Endothelial cell (in vitro differentiated cells): ENCODE data around the gene ASB2. TPM values are rescaled to one million over a fixed set of nuclear protein-coding genes. Genes with fewer than 3 reads are reported as not detected.

ENCODE experiments used
- DNase-seq: peaks from one replicate; pipeline ENCODE4 v3.0.0; 2021; ENCODE audit warnings: low spot score
- H3K27ac Mint-ChIP-seq: one replicate; pipeline ENCODE4 v1.8.0; 2021; ENCODE audit warnings: mixed read lengths, inconsistent platforms; ENCODE audit not compliant: unreplicated experiment
- H3K27me3 Mint-ChIP-seq: one replicate; pipeline ENCODE4 v1.8.0; 2021; ENCODE audit warnings: mild to moderate bottlenecking, moderate library complexity, mixed read lengths, inconsistent platforms; ENCODE audit not compliant: unreplicated experiment
- H3K36me3 Mint-ChIP-seq: one replicate; pipeline ENCODE4 v1.8.0; 2021; ENCODE audit warnings: mild to moderate bottlenecking, low read depth, mixed read lengths, inconsistent platforms; ENCODE audit not compliant: unreplicated experiment
- H3K4me1 Mint-ChIP-seq: one replicate; pipeline ENCODE4 v1.8.0; 2021; ENCODE audit warnings: mild to moderate bottlenecking, mixed read lengths, inconsistent platforms; ENCODE audit not compliant: unreplicated experiment
- H3K4me3 Mint-ChIP-seq: one replicate; pipeline ENCODE4 v1.8.0; 2021; ENCODE audit warnings: mild to moderate bottlenecking, mixed read lengths, inconsistent platforms; ENCODE audit not compliant: unreplicated experiment
- H3K9me3 Mint-ChIP-seq: one replicate; pipeline ENCODE4 v1.8.0; 2021; ENCODE audit warnings: mixed read lengths, inconsistent platforms; ENCODE audit not compliant: unreplicated experiment
- CTCF ChIP-seq: fragments of 200-600 bp; sonication (generic); IDR thresholded peaks from one replicate; pipeline ENCODE4 v1.5.0; 2021; ENCODE audit warnings: antibody characterized with exemption; ENCODE audit not compliant: unreplicated experiment
- total RNA-seq: library from RNA; stranded (reverse); fragmentation: NEBNext Ultra II Directional; extraction: Animal tissue kit (Norgen Biotek cat#: 25700); gene quantifications from one replicate; pipeline ENCODE4 v1.2.1, GENCODE V29; 2021; ENCODE audit not compliant: unreplicated experiment

The ASB2 gene
- total RNA-seq, 1 donor from 2014 or later: not detected

- H3K27me3 Mint-ChIP-seq: peaks cover 5% of the 10 kb centered on the region
- DNase-seq: no peak
- H3K4me3 Mint-ChIP-seq: no peak overlapping the region
- no peaks in the 10 kb centered on the region for H3K36me3 Mint-ChIP-seq
- H3K4me1 Mint-ChIP-seq: peaks cover 16% of the 10 kb centered on the region
- no peak overlapping the region for H3K27ac Mint-ChIP-seq
- no peaks in the 10 kb centered on the region for H3K9me3 Mint-ChIP-seq
- TF ChIP-seq CTCF: no peak
Measured at GRCh38 chr14:93956514-93957332, 19.6 kb downstream of the ASB2 start.

DNA sequence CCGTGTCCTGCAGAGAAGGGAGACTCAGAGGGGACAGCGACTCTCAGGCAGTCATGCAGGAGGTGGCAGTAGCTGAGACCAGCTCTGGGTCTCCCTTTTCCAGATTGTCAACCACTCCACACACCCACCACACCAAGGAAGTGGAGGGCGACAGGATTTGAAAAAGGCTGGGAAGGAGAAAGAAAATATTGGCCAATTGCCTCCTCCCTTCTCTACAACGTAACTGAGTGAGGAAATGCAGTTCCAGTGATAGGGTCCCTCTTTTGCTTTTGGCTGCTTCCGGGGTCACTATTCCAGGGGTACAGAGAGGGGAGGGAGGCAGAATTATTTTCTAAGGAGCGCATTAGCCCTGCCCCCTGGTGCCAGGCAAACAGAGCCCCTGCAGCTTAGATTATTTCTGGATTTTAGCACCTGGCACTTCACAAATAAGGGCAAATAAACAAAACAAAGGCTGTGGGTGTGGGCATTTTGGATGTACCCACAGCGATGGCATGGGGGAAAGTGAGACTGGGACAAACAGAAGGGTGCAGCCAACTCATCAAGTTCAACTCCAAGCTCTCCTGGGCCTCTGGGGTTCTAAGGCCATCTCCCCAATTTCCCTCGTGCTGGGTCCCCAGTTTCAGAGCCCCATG is 20.4 kb downstream of the ASB2 start:
- no peaks in the 10 kb centered on the region for H3K9me3 Mint-ChIP-seq
- peaks cover 10% of the 10 kb centered on the region for H3K4me1 Mint-ChIP-seq
- TF ChIP-seq CTCF: no peak
- H3K27me3 Mint-ChIP-seq: peaks cover 5% of the 10 kb centered on the region
- H3K27ac Mint-ChIP-seq: no peak overlapping the region
- no peak overlapping the region for H3K4me3 Mint-ChIP-seq
- no peak for DNase-seq
- no peaks in the 10 kb centered on the region for H3K36me3 Mint-ChIP-seq

DNA sequence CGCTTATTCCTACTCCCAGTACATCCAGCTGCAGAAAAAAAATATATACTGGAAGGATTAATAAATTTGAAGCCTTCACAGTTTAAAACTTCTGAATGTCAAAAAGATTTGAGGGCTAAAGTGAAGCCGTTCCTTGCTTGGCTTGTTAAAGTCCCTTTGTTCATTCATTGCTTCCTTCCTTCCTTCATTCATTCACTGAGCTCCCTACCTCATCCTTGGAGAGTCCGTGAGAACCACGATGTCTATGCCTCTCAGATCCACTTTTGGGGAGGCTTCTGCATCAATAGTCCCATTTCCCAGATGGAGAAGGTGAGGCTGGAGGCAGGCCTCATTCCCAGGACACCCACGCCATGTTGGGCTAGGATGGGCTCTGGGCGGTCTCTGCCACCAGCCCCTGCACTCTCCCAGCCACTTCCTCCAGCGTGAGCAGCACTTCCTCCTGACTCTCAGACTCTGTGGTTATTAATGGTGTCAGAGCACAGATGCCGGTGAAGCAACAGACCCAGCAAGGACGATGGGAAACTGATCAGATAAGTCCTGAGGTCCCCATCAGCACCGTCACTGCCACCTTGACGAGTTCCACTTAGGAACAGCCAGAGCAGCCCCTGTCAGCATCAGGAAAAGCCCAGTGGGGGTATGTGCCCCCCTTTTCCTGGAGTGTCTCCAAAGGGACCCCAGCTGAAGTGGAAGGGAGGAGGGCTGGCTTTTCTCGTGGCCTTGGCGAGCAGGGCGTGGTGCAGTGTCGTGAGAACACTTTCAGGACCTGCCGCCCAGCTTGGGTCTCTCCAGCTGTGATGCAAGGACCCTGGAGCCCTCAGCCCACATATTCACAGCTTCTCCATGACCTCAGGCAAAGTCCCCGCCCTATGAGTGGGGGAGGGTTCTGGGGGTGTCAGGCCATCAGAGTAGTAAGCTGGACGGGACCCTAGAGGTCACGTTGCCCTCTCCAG is 21.2 kb downstream of the ASB2 start:
- Mint-ChIP-seq H3K36me3 (no peaks in the 10 kb centered on the region), H3K27me3 (peaks cover 5% of the 10 kb centered on the region), H3K27ac (no peak overlapping the region), H3K9me3 (no peaks in the 10 kb centered on the region), H3K4me1 (peaks cover 10% of the 10 kb centered on the region), H3K4me3 (no peak overlapping the region)
- TF ChIP-seq CTCF: no peak
- DNase-seq: no peak

DNA sequence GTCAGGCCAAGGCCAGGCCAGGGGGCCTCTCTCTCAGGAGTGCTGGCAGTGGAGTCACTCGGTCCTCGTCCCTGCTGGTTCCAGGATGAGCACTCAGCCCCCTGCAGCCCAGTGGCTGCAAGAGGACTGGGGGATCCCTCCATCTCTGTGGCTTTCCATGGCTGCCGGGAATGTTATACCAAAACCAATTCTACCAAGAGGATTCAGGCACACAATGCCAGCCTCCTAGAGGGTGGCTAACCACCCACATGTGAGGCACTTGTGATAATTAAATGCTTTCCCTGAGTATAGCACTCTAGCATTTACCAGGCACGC is 21.9 kb downstream of the ASB2 start:
- Mint-ChIP-seq H3K27ac (no peak overlapping the region), H3K27me3 (peaks cover 5% of the 10 kb centered on the region), H3K4me3 (no peak overlapping the region), H3K36me3 (no peaks in the 10 kb centered on the region), H3K9me3 (no peaks in the 10 kb centered on the region), H3K4me1 (peaks cover 6% of the 10 kb centered on the region)
- DNase-seq: no peak
- TF ChIP-seq CTCF: no peak
